Breast epithelium (tissue), 4 donors: ENCODE results near the gene C1orf159. TPM values are rescaled to one million over a fixed set of nuclear protein-coding genes. Genes with fewer than 3 reads are reported as not detected.

Source experiments
- DNase-seq, 2 donors: peaks; one replicate each; pipeline ENCODE4 v3.0.0-alpha.2; 2019; ENCODE audit warnings: low spot score in 2 of 2
- H3K27ac ChIP-seq, 2 donors: fragments of 200-600 bp; sonication (generic) in 1 of 2; one replicate each; pipeline ENCODE4 v1.5.1; 2016 to 2019; ENCODE audit warnings: mild to moderate bottlenecking in 1 of 2
- H3K27me3 ChIP-seq, 2 donors: fragments of 200-600 bp; sonication (generic) in 1 of 2; one replicate each; pipeline versions ENCODE4 v1.5.1 to v1.6.0; 2017 to 2019; ENCODE audit warnings: control low read depth in 1 of 2, mild to moderate bottlenecking in 1 of 2
- H3K36me3 ChIP-seq: fragments of 200-600 bp; one replicate; pipeline ENCODE4 v1.5.1; 2019
- H3K4me1 ChIP-seq, 2 donors: fragments of 200-600 bp; sonication (generic); one replicate each; pipeline ENCODE4 v1.5.1; 2016 to 2019; ENCODE audit warnings: control low read depth in 1 of 2
- H3K4me3 ChIP-seq, 3 donors: fragments of 200-600 bp; sonication (generic); 1 replicate in 2 of 3; 2 replicates in 1 of 3; pipeline ENCODE4 v1.5.1; 2016 to 2019; ENCODE audit warnings: mild to moderate bottlenecking in 3 of 3, moderate library complexity in 2 of 3
- H3K9me3 ChIP-seq, 2 donors: fragments of 200-600 bp; sonication (generic) in 1 of 2; one replicate each; pipeline ENCODE4 v1.5.1; 2016 to 2019; ENCODE audit warnings: control low read depth in 1 of 2
- POLR2A ChIP-seq: fragments of 450-650 bp; IDR thresholded peaks from one replicate; pipeline ENCODE4 v1.6.1; 2016; ENCODE audit warnings: antibody characterized with exemption, mild to moderate bottlenecking, moderate library complexity
- POLR2AphosphoS5 ChIP-seq, 3 donors: sonication (generic); formaldehyde crosslinking; IDR thresholded peaks; one replicate each; pipeline ENCODE4 v1.6.1; 2017; ENCODE audit warnings: antibody characterized with exemption in 3 of 3
- intact Hi-C: fragments of 100-400 bp; cut with DNase I; formaldehyde crosslinking; loops from one replicate; pipeline ENCODE4 v1.15.1; 2023; ENCODE audit warnings: low total_unique reads
- total RNA-seq, 3 donors: library from RNA; depleted of rRNA; stranded (reverse); fragments of >200 nt; gene quantifications; one replicate each; pipeline ENCODE4 v1.1.0, GENCODE V29; 2016
- TF ChIP-seq, protein P1 (sequence below), 3 donors: fragments of 450-650 bp; IDR thresholded peaks; one replicate each; pipeline ENCODE4 v1.5.1; 2016 to 2017; ENCODE audit warnings: antibody characterized with exemption in 3 of 3, mild to moderate bottlenecking in 3 of 3, moderate library complexity in 3 of 3

C1orf159 gene
- total RNA-seq, 3 donors from 2014 or later: 6.9 to 24.0 (median 12.5) TPM

DNA sequence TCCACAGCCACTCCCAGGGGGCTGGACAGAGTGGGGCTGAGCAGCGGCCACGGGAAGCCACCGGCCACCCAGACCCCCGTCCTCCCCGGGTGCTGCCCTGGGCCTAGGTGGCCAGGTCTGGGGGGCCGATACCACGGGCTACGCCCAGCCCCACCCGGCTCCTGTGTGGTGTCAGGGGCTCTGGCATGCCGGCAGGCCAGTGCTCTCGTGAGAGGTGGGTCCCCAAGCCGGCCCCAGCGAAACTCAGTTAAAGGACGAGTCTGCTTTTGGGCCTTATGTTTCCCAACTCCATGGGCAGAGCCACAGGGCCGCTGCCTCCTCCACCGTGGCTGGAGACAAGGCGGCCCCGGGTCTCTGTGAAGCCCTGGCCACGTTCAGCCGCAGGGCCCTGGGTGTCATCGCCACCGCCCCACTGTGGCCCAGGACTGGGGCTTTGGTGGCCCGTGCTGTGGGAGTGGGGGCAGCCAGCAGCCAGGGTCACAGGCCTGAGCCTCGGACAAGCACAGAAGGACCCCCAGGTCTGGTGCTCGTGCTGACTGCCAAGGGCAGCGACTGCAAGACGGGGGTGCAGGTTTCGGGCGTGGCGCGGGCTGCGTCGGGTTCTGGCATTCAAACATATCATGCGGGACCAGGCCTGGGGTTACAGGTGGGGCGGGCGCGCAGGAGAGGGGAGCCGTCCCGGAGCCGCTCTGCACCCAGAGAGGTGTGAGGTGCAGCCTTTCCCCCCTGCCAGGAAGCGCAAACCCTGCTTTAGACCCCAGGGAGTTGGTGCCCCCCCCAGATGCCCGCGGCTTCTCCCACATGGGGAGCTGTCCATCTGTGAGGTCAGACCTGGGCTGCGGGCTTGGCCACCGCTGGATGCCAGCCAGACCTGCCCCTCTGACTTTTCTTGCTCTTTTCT is 11.9 kb upstream of the C1orf159 start:
- Histone ChIP-seq H3K27me3 (no peaks in the 10 kb centered on the region), H3K27ac (no peak overlapping the region), H3K4me3 (no peak overlapping the region), H3K9me3 (no peaks in the 10 kb centered on the region), H3K4me1 (peaks cover 0 to 2% of the 10 kb centered on the region in 2 donors), H3K36me3 (no peaks in the 10 kb centered on the region)
- intact Hi-C loops: loop anchor here (10.0 kb wide), 1 partner anchor 107 kb away; the partner anchor contains the start of genes B3GALT6 and SDF4
- TF ChIP-seq POLR2A: no peak
- TF ChIP-seq, protein P1, sequence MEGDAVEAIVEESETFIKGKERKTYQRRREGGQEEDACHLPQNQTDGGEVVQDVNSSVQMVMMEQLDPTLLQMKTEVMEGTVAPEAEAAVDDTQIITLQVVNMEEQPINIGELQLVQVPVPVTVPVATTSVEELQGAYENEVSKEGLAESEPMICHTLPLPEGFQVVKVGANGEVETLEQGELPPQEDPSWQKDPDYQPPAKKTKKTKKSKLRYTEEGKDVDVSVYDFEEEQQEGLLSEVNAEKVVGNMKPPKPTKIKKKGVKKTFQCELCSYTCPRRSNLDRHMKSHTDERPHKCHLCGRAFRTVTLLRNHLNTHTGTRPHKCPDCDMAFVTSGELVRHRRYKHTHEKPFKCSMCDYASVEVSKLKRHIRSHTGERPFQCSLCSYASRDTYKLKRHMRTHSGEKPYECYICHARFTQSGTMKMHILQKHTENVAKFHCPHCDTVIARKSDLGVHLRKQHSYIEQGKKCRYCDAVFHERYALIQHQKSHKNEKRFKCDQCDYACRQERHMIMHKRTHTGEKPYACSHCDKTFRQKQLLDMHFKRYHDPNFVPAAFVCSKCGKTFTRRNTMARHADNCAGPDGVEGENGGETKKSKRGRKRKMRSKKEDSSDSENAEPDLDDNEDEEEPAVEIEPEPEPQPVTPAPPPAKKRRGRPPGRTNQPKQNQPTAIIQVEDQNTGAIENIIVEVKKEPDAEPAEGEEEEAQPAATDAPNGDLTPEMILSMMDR (IDR thresholded peaks at IDR 0.05): no peak
- DNase-seq: no peak

DNA sequence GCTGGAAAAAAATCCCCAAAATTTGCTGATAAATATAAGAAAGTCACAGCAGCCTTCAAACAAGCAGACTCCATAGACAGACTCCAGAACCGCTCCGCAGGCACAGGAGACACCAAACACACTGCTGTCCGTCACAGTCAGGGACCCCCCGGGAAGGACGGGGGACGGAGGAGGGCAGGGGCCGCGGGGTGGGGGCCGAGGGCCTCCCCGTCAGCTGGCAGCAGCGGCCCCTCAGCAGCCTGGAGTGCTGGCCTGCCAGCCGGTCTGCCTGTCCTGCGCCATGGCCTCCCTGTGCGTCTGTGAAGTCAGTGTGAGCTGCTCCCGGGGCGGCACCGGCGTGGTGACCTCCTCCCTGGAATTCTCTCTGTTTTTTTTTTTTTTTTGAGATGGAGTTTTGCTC is 10.1 kb upstream of the C1orf159 start:
- intact Hi-C loops: loop anchor here (10.0 kb wide), 1 partner anchor 109 kb away; the partner anchor contains the start of genes B3GALT6 and SDF4
- Histone ChIP-seq H3K36me3 (no peaks in the 10 kb centered on the region), H3K4me1 (peaks cover 0 to 11% of the 10 kb centered on the region in 2 donors), H3K27ac (no peak overlapping the region), H3K27me3 (no peaks in the 10 kb centered on the region), H3K9me3 (no peaks in the 10 kb centered on the region), H3K4me3 (no peak overlapping the region)
- TF ChIP-seq POLR2A (no peak), POLR2AphosphoS5 (IDR thresholded peaks at IDR 0.05) (no peak)
- TF ChIP-seq, protein P1 (IDR thresholded peaks at IDR 0.05): no peak
- no peak for DNase-seq

DNA sequence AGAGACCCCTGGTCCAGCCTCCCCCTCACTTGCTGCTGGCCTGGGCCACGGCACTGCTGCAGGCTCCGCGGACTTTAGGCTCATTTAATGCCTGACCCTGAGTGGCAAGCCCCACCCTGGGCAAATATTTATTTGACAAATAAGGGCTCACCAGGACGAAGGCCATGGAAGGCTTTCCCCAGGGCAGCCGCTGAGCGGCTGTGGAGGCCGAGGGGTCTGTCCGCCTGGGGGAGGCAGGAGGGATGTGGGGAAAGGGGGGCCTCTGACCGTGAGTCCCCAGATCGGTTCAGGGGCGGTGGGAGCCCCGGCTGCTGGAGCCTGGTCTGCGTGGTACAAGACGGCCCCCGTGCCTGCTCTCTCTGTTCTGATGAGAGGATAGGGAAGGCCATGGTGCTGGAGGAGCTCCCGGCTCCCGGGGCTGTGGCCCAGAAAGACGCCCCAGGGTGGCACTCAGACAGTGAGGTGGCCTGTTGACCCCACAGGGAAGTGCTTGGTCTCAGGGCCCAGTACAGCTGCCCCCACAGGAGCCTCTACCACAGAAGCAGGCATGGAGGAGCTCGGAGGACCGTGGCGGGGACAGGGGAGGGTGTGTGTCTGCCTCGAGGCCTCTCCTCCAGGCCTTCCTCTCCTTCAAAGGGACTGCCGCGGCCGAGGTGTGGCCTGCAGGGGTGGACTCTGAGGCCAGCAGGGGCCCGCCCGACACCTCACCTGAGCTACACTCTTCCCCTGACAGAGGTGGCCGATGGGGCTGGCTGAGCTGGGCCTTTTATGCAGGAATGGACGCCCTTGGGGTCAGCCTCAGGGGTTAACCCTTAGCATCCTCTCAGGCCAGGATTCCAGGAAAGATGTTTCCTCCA is 9.1 kb upstream of the C1orf159 start:
- intact Hi-C loops: loop anchor here (5.0 to 10.0 kb wide), 2 partner anchors 110 to 167 kb away; partner anchors contain the start of genes B3GALT6 and SDF4
- no peak for DNase-seq
- H3K4me3 ChIP-seq: no peak overlapping the region
- H3K27ac ChIP-seq: peak overlapping the region; percentile 29 to 32
- H3K9me3 ChIP-seq: no peaks in the 10 kb centered on the region
- no peaks in the 10 kb centered on the region for H3K36me3 ChIP-seq
- TF ChIP-seq POLR2AphosphoS5 (IDR thresholded peaks at IDR 0.05) (no peak), POLR2A (no peak)
- TF ChIP-seq, protein P1 (IDR thresholded peaks at IDR 0.05): no peak
- no peaks in the 10 kb centered on the region for H3K27me3 ChIP-seq
- peaks cover 0 to 11% of the 10 kb centered on the region in 2 donors for H3K4me1 ChIP-seq

DNA sequence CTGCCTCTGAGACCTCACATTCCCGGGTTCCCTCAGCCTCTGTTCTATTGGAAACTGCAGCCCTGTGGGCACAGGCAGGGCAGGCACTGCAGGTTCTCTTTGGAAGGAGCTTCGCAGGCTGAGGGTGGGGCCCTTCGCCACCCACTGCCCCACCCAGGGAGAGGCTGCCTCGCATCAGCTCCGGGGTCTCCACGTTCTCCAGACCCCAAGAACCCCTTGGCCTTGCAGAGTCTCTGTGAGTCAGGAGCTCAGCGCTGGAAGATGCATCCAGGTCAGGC is 8.6 kb upstream of the C1orf159 start:
- TF ChIP-seq POLR2A (no peak), POLR2AphosphoS5 (IDR thresholded peaks at IDR 0.05) (no peak)
- TF ChIP-seq, protein P1 (IDR thresholded peaks at IDR 0.05): no peak
- no peaks in the 10 kb centered on the region for H3K9me3 ChIP-seq

More for the DNA sequence above, 8.6 kb upstream of the C1orf159 start:
- peaks cover 0 to 11% of the 10 kb centered on the region in 2 donors for H3K4me1 ChIP-seq
- H3K36me3 ChIP-seq: no peaks in the 10 kb centered on the region
- H3K27ac ChIP-seq: no peak overlapping the region
- H3K4me3 ChIP-seq: no peak overlapping the region
- DNase-seq: no peak
- H3K27me3 ChIP-seq: no peaks in the 10 kb centered on the region
- intact Hi-C loops: loop anchor here (5.0 to 10.0 kb wide), 2 partner anchors 110 to 168 kb away; partner anchors contain the start of genes B3GALT6 and SDF4
